ENCODE measurements around the gene KCNH1. TPM values are rescaled to one million over a fixed set of nuclear protein-coding genes. Genes with fewer than 3 reads are reported as not detected.

KCNH1 gene
- total and polyA plus RNA-seq, 2 experiments from 2014 or later = 0.28 TPM; not detected in 1

DNA sequence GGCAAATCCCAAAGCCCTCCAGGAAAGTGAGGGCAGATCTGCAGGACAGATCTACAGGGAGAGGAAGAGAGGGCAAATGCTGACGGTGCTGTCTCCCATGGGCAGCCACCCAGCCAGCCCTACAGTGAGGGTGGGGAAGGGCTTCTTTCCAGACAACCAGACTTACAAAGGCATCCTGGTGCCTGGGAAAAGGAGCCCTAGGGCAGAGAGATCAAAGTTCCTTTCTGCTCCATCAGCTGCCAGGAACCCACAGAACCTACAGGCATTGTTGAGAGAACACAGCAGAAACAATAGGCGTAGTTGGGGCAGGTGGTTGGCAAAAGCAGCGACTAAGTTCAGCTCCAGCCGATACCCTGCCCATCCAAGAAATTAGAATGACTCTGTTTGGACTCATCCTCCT lies 332.4 kb downstream of the KCNH1 start:
- H3K36me3 Mint-ChIP-seq (ENCODE audit: low read depth) = no peaks in the 10 kb centered on the region
- Histone ChIP-seq H3K9me2 (ENCODE audit: insufficient read depth) (0 out of 2 replicates have a peak, but pooled peaks cover 9% of the 10 kb centered on the region), H3K27ac (ENCODE audit: low read depth) (no peak overlapping the region), H3K4me2 (no peak overlapping the region), H3K27me3 (ENCODE audit: insufficient read depth) (no peaks in the 10 kb centered on the region), H3K4me3 (no peak overlapping the region), H3F3A (replicated peaks; ENCODE audit: low read depth) (no peaks in the 10 kb centered on the region), H3K4me1 (ENCODE audit: insufficient read depth) (no peaks in the 10 kb centered on the region), H4K20me1 (replicated peaks; ENCODE audit: insufficient read depth) (no peaks in the 10 kb centered on the region), H3K36me3 (ENCODE audit: insufficient read depth) (no peaks in the 10 kb centered on the region), H3K79me2 (replicated peaks; ENCODE audit: insufficient read depth) (no peaks in the 10 kb centered on the region), H2AFZ (no peak overlapping the region)
- DNase-seq (ENCODE audit: low spot score) (no peak), ATAC-seq (no peak)
- H3K9me3 Mint-ChIP-seq = no peaks in the 10 kb centered on the region; the same call in 2 of the 3 replicates
- no peaks in the 10 kb centered on the region for H3K4me1 Mint-ChIP-seq
- no peaks in the 10 kb centered on the region for H3K27me3 Mint-ChIP-seq (ENCODE audit: insufficient read depth, low read depth, poor library complexity)
- TF ChIP-seq EZH2phosphoT487 (IDR thresholded peaks at IDR 0.05; ENCODE audit: unreplicated experiment) (no peak), JUNB (IDR thresholded peaks at IDR 0.05; ENCODE audit: unreplicated experiment) (no peak), ETS1 (IDR thresholded peaks at IDR 0.05) (no peak)
- no peak overlapping the region for H3K4me3 Mint-ChIP-seq
- no peak overlapping the region for H3K27ac Mint-ChIP-seq

GRCh38 chr1:210800756-210801155 lies 333.2 kb downstream of the KCNH1 start:
- no peak overlapping the region for H2AFZ ChIP-seq
- no peak overlapping the region for H3K27ac Mint-ChIP-seq

DNA sequence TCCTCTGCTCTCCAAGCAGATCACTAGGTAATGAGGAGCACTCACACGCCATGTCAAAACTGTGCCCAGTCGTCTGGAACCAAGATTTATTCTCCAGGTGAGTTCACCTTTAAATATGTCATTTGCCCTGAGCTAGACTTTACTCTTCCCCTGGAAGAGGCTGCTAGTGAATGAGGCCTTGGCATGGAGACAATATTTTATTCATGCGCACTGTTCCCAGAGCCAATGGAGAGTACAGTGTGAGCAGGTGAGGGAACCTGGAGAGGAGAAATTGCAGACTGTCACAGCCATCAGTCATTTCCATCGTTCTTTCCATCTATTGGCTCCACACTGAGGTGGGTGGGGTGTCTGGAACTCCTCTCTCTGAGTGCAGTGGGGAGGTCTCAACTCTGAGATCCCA lies 333.6 kb downstream of the KCNH1 start:
- Histone ChIP-seq H3K27ac (ENCODE audit: low read depth) (no peak overlapping the region), H3K27me3 (ENCODE audit: insufficient read depth) (no peaks in the 10 kb centered on the region), H3K4me2 (no peak overlapping the region), H3F3A (replicated peaks; ENCODE audit: low read depth) (no peaks in the 10 kb centered on the region), H3K4me1 (ENCODE audit: insufficient read depth) (no peaks in the 10 kb centered on the region), H3K36me3 (ENCODE audit: insufficient read depth) (no peaks in the 10 kb centered on the region), H2AFZ (no peak overlapping the region), H4K20me1 (replicated peaks; ENCODE audit: insufficient read depth) (no peaks in the 10 kb centered on the region), H3K79me2 (replicated peaks; ENCODE audit: insufficient read depth) (no peaks in the 10 kb centered on the region), H3K9me2 (ENCODE audit: insufficient read depth) (0 out of 2 replicates have a peak, but pooled peaks cover 9% of the 10 kb centered on the region), H3K4me3 (no peak overlapping the region)
- Mint-ChIP-seq H3K27me3 (ENCODE audit: insufficient read depth, low read depth, poor library complexity) (peaks cover 1% of the 10 kb centered on the region), H3K4me3 (no peak overlapping the region), H3K36me3 (ENCODE audit: low read depth) (no peaks in the 10 kb centered on the region), H3K9me3 (no peaks in the 10 kb centered on the region), H3K4me1 (no peaks in the 10 kb centered on the region), H3K27ac (no peak overlapping the region)
- no peak for DNase-seq (ENCODE audit: low spot score)
- no peak for ATAC-seq
- TF ChIP-seq, protein P1, sequence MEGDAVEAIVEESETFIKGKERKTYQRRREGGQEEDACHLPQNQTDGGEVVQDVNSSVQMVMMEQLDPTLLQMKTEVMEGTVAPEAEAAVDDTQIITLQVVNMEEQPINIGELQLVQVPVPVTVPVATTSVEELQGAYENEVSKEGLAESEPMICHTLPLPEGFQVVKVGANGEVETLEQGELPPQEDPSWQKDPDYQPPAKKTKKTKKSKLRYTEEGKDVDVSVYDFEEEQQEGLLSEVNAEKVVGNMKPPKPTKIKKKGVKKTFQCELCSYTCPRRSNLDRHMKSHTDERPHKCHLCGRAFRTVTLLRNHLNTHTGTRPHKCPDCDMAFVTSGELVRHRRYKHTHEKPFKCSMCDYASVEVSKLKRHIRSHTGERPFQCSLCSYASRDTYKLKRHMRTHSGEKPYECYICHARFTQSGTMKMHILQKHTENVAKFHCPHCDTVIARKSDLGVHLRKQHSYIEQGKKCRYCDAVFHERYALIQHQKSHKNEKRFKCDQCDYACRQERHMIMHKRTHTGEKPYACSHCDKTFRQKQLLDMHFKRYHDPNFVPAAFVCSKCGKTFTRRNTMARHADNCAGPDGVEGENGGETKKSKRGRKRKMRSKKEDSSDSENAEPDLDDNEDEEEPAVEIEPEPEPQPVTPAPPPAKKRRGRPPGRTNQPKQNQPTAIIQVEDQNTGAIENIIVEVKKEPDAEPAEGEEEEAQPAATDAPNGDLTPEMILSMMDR (conservative IDR thresholded peaks at IDR 0.05; ENCODE audit: low read depth in 2 of 2) = no peak
- no peak for TF ChIP-seq ETS1 (IDR thresholded peaks at IDR 0.05)
- TF ChIP-seq ZNF114 (CRISPR knock-in tag; IDR thresholded peaks at IDR 0.05) = no peak
- no peak for TF ChIP-seq REST (IDR thresholded peaks at IDR 0.05; ENCODE audit: unreplicated experiment)
- TF ChIP-seq NANOG (IDR thresholded peaks at IDR 0.05; ENCODE audit: borderline replicate concordance) = no peak
- no peak for TF ChIP-seq CREB1 (CRISPR knock-in tag; IDR thresholded peaks at IDR 0.05; ENCODE audit: low read depth)

More at GRCh38 chr1:210800756-210801155, 333.2 kb downstream of the KCNH1 start:
- no peak for DNase-seq (ENCODE audit: low spot score)
- H3F3A ChIP-seq (replicated peaks; ENCODE audit: low read depth) = no peaks in the 10 kb centered on the region
- peaks cover 1% of the 10 kb centered on the region for H3K27me3 Mint-ChIP-seq (ENCODE audit: insufficient read depth, low read depth, poor library complexity)
- H3K9me2 ChIP-seq (ENCODE audit: insufficient read depth) = 0 out of 2 replicates have a peak, but pooled peaks cover 9% of the 10 kb centered on the region
- H3K9me3 Mint-ChIP-seq = no peaks in the 10 kb centered on the region; the same call in 2 of the 3 replicates
- no peak overlapping the region for H3K4me3 Mint-ChIP-seq
- no peak overlapping the region for H3K27ac ChIP-seq (ENCODE audit: low read depth)
- no peaks in the 10 kb centered on the region for H3K4me1 Mint-ChIP-seq
- H3K4me2 ChIP-seq = no peak overlapping the region
- no peaks in the 10 kb centered on the region for H3K4me1 ChIP-seq (ENCODE audit: insufficient read depth)
- no peak for ATAC-seq
- no peaks in the 10 kb centered on the region for H3K36me3 Mint-ChIP-seq (ENCODE audit: low read depth)
- H3K27me3 ChIP-seq (ENCODE audit: insufficient read depth) = no peaks in the 10 kb centered on the region
- no peaks in the 10 kb centered on the region for H3K36me3 ChIP-seq (ENCODE audit: insufficient read depth)
- TF ChIP-seq EZH2 (IDR thresholded peaks at IDR 0.05; ENCODE audit: low read depth, unreplicated experiment) (no peak), ZNF114 (CRISPR knock-in tag; IDR thresholded peaks at IDR 0.05) (no peak)
- no peaks in the 10 kb centered on the region for H3K79me2 ChIP-seq (replicated peaks; ENCODE audit: insufficient read depth)
- H3K4me3 ChIP-seq = no peak overlapping the region
- no peaks in the 10 kb centered on the region for H4K20me1 ChIP-seq (replicated peaks; ENCODE audit: insufficient read depth)

Measured in GM23338 (cell line).